ENCODE measurements around the gene RIMBP2.

RIMBP2 gene

DNA sequence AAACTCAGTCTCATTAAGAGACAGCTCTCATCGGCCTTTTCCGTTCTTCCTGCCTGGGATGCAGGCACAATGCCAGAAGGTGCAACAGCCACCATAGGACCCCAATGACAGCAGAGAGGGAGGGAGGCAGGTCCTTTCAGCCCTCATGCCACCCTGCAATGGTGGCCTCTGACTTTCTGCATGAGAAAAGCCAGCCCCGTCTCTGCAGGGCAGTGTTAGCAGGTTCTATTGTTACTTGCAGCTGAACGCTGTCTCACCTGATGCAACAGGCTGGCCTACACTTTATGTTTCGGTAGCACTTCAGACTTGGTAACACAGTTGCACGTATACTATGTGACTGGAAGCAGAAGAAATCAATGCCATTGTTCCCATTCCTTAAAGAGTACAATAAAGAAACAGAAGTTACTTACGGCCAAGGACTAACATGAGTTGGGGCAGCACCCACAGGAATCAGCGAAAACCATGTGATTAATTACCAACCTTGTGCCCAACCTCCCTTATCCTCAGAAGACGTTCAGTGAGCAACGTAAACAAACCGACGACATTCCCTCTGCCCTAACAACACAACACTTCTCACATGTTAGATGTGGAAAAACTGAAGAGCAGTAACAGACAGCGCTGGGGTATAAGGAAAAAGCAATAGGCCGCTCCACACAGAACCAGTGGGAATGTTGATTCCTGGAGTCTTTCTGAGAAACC, 102.1 kb downstream of the RIMBP2 start:
- no peaks in the 10 kb centered on the region for H3K4me1 ChIP-seq (ENCODE audit: control insufficient read depth, low read depth, low read length)
- no peak overlapping the region for H3K4ac ChIP-seq (ENCODE audit: low read depth, low read length)
- H3K18ac ChIP-seq (ENCODE audit: low read length), result no peak overlapping the region
- no peak overlapping the region for H3K56ac ChIP-seq (ENCODE audit: low read length)
- WGBS (ENCODE audit: extremely low coverage, insufficient coverage, low lambda C conversion rate), result no CpG with 5 or more reads among the region's 14 CpGs
- no peak overlapping the region for H3K27ac ChIP-seq (ENCODE audit: low read depth, low read length)
- H3K4me3 ChIP-seq (ENCODE audit: low read length), result no peak overlapping the region
- no peak overlapping the region for H2AK5ac ChIP-seq (ENCODE audit: low read length)
- H3K4me2 ChIP-seq (ENCODE audit: low read length), result no peak overlapping the region
- H3K79me2 ChIP-seq (ENCODE audit: control insufficient read depth, insufficient read depth, low read length), result no peaks in the 10 kb centered on the region
- DNase-seq, result no peak
- H2BK15ac ChIP-seq (replicated peaks; ENCODE audit: low read depth), result no peak overlapping the region
- no peaks in the 10 kb centered on the region for H3K79me1 ChIP-seq (ENCODE audit: low read length)
- H2BK5ac ChIP-seq (ENCODE audit: low read length), result no peak overlapping the region
- no peaks in the 10 kb centered on the region for H3K36me3 ChIP-seq (ENCODE audit: control insufficient read depth, insufficient read depth, low read length)
- no peak overlapping the region for H4K8ac ChIP-seq (ENCODE audit: low read depth, low read length)
- H3K9ac ChIP-seq (ENCODE audit: low read length), result no peak overlapping the region
- no peak overlapping the region for H2BK120ac ChIP-seq (ENCODE audit: low read depth, low read length)
- no peak overlapping the region for H3K23ac ChIP-seq (ENCODE audit: low read length)
- H3K27me3 ChIP-seq (ENCODE audit: insufficient read depth, low read length, poor library complexity), result no peaks in the 10 kb centered on the region
- H4K5ac ChIP-seq (ENCODE audit: low read length), result no peak overlapping the region

GRCh38 chr12:130613131-130613530, 103.0 kb downstream of the RIMBP2 start:
- Histone ChIP-seq H3K79me1 (ENCODE audit: low read length) (no peaks in the 10 kb centered on the region), H3K23ac (ENCODE audit: low read length) (no peak overlapping the region), H3K9ac (ENCODE audit: low read length) (no peak overlapping the region), H4K5ac (ENCODE audit: low read length) (no peak overlapping the region), H3K27ac (ENCODE audit: low read depth, low read length) (no peak overlapping the region), H3K4ac (ENCODE audit: low read depth, low read length) (no peak overlapping the region), H2BK15ac (replicated peaks; ENCODE audit: low read depth) (no peak overlapping the region), H3K4me2 (ENCODE audit: low read length) (no peak overlapping the region), H3K56ac (ENCODE audit: low read length) (no peak overlapping the region), H2BK120ac (ENCODE audit: low read depth, low read length) (no peak overlapping the region), H3K27me3 (ENCODE audit: insufficient read depth, low read length, poor library complexity) (no peaks in the 10 kb centered on the region), H3K18ac (ENCODE audit: low read length) (no peak overlapping the region), H3K4me1 (ENCODE audit: control insufficient read depth, low read depth, low read length) (peaks cover 2% of the 10 kb centered on the region), H4K8ac (ENCODE audit: low read depth, low read length) (no peak overlapping the region), H3K4me3 (ENCODE audit: low read length) (no peak overlapping the region), H2AK5ac (ENCODE audit: low read length) (no peak overlapping the region), H3K79me2 (ENCODE audit: control insufficient read depth, insufficient read depth, low read length) (no peaks in the 10 kb centered on the region), H3K36me3 (ENCODE audit: control insufficient read depth, insufficient read depth, low read length) (no peaks in the 10 kb centered on the region), H2BK5ac (ENCODE audit: low read length) (no peak overlapping the region)
- DNase-seq, result no peak
- no CpG with 5 or more reads among the region's 14 CpGs for WGBS (ENCODE audit: extremely low coverage, insufficient coverage, low lambda C conversion rate)

GRCh38 chr12:130611026-130611905, 104.8 kb downstream of the RIMBP2 start:
- no peak overlapping the region for H2BK5ac ChIP-seq (ENCODE audit: low read length)
- H3K56ac ChIP-seq (ENCODE audit: low read length), result no peak overlapping the region
- no peak overlapping the region for H3K27ac ChIP-seq (ENCODE audit: low read depth, low read length)
- H3K4me1 ChIP-seq (ENCODE audit: control insufficient read depth, low read depth, low read length), result peaks cover 2% of the 10 kb centered on the region
- H3K4ac ChIP-seq (ENCODE audit: low read depth, low read length), result no peak overlapping the region
- H2BK15ac ChIP-seq (replicated peaks; ENCODE audit: low read depth), result no peak overlapping the region
- no peaks in the 10 kb centered on the region for H3K79me1 ChIP-seq (ENCODE audit: low read length)
- H3K4me3 ChIP-seq (ENCODE audit: low read length), result no peak overlapping the region
- no peak overlapping the region for H3K4me2 ChIP-seq (ENCODE audit: low read length)
- no peaks in the 10 kb centered on the region for H3K27me3 ChIP-seq (ENCODE audit: insufficient read depth, low read length, poor library complexity)
- H2BK120ac ChIP-seq (ENCODE audit: low read depth, low read length), result no peak overlapping the region
- H3K18ac ChIP-seq (ENCODE audit: low read length), result no peak overlapping the region
- no peak overlapping the region for H3K9ac ChIP-seq (ENCODE audit: low read length)
- WGBS (ENCODE audit: extremely low coverage, insufficient coverage, low lambda C conversion rate), result no CpG with 5 or more reads among the region's 39 CpGs
- no peak for DNase-seq
- no peaks in the 10 kb centered on the region for H3K36me3 ChIP-seq (ENCODE audit: control insufficient read depth, insufficient read depth, low read length)
- H2AK5ac ChIP-seq (ENCODE audit: low read length), result no peak overlapping the region
- no peaks in the 10 kb centered on the region for H3K79me2 ChIP-seq (ENCODE audit: control insufficient read depth, insufficient read depth, low read length)
- no peak overlapping the region for H3K23ac ChIP-seq (ENCODE audit: low read length)
- H4K5ac ChIP-seq (ENCODE audit: low read length), result no peak overlapping the region
- H4K8ac ChIP-seq (ENCODE audit: low read depth, low read length), result no peak overlapping the region

GRCh38 chr12:130609966-130610365, 106.1 kb downstream of the RIMBP2 start:
- no peak overlapping the region for H3K23ac ChIP-seq (ENCODE audit: low read length)
- H3K4me3 ChIP-seq (ENCODE audit: low read length), result no peak overlapping the region
- H2AK5ac ChIP-seq (ENCODE audit: low read length), result no peak overlapping the region
- peaks cover 2% of the 10 kb centered on the region for H3K4me1 ChIP-seq (ENCODE audit: control insufficient read depth, low read depth, low read length)
- no peak overlapping the region for H3K56ac ChIP-seq (ENCODE audit: low read length)
- no CpG with 5 or more reads among the region's 11 CpGs for WGBS (ENCODE audit: extremely low coverage, insufficient coverage, low lambda C conversion rate)
- H3K27ac ChIP-seq (ENCODE audit: low read depth, low read length), result no peak overlapping the region
- no peak overlapping the region for H3K4me2 ChIP-seq (ENCODE audit: low read length)
- no peak overlapping the region for H3K9ac ChIP-seq (ENCODE audit: low read length)
- H2BK15ac ChIP-seq (replicated peaks; ENCODE audit: low read depth), result no peak overlapping the region
- no peak for DNase-seq
- H4K5ac ChIP-seq (ENCODE audit: low read length), result no peak overlapping the region
- H2BK120ac ChIP-seq (ENCODE audit: low read depth, low read length), result no peak overlapping the region
- H3K79me1 ChIP-seq (ENCODE audit: low read length), result no peaks in the 10 kb centered on the region
- no peak overlapping the region for H2BK5ac ChIP-seq (ENCODE audit: low read length)
- H4K8ac ChIP-seq (ENCODE audit: low read depth, low read length), result no peak overlapping the region
- no peaks in the 10 kb centered on the region for H3K27me3 ChIP-seq (ENCODE audit: insufficient read depth, low read length, poor library complexity)
- no peaks in the 10 kb centered on the region for H3K79me2 ChIP-seq (ENCODE audit: control insufficient read depth, insufficient read depth, low read length)
- no peaks in the 10 kb centered on the region for H3K36me3 ChIP-seq (ENCODE audit: control insufficient read depth, insufficient read depth, low read length)
- no peak overlapping the region for H3K4ac ChIP-seq (ENCODE audit: low read depth, low read length)
- no peak overlapping the region for H3K18ac ChIP-seq (ENCODE audit: low read length)

DNA sequence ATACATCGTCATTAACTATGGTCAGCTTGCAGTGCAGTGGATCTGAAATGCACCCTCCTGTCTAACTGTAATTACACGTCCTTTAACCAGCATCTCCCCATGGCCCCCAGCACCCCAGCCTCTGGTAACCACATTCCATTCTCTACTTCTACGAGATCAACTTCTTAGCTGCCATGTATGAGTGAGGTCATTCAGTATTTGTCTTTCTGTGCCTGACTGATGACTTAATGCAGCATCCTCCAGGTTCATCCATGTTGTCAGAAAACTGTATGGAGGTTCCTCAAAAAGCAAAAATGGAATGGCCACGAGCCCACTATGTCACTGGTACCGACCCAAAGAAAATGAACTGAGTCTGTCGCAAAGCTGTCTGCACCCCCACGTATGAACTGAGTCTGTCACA, 107.3 kb downstream of the RIMBP2 start:
- Histone ChIP-seq H4K5ac (ENCODE audit: low read length) (no peak overlapping the region), H3K27ac (ENCODE audit: low read depth, low read length) (no peak overlapping the region), H2BK120ac (ENCODE audit: low read depth, low read length) (no peak overlapping the region), H3K56ac (ENCODE audit: low read length) (no peak overlapping the region), H3K36me3 (ENCODE audit: control insufficient read depth, insufficient read depth, low read length) (no peaks in the 10 kb centered on the region), H4K8ac (ENCODE audit: low read depth, low read length) (no peak overlapping the region), H3K79me1 (ENCODE audit: low read length) (no peaks in the 10 kb centered on the region), H3K79me2 (ENCODE audit: control insufficient read depth, insufficient read depth, low read length) (no peaks in the 10 kb centered on the region), H3K18ac (ENCODE audit: low read length) (no peak overlapping the region), H3K23ac (ENCODE audit: low read length) (no peak overlapping the region), H2BK5ac (ENCODE audit: low read length) (no peak overlapping the region), H3K4me2 (ENCODE audit: low read length) (no peak overlapping the region), H3K4ac (ENCODE audit: low read depth, low read length) (no peak overlapping the region), H3K4me1 (ENCODE audit: control insufficient read depth, low read depth, low read length) (peaks cover 2% of the 10 kb centered on the region), H3K9ac (ENCODE audit: low read length) (no peak overlapping the region), H2AK5ac (ENCODE audit: low read length) (no peak overlapping the region), H2BK15ac (replicated peaks; ENCODE audit: low read depth) (no peak overlapping the region), H3K27me3 (ENCODE audit: insufficient read depth, low read length, poor library complexity) (no peaks in the 10 kb centered on the region), H3K4me3 (ENCODE audit: low read length) (no peak overlapping the region)
- no CpG with 5 or more reads among the region's 7 CpGs for WGBS (ENCODE audit: extremely low coverage, insufficient coverage, low lambda C conversion rate)
- no peak for DNase-seq

Data from mesendoderm (in vitro differentiated cells).